ENCODE results near the gene IL9.

Gene IL9

GRCh38 chr5:135894276-135894675, 1.4 kb downstream of the IL9 start:
- Histone ChIP-seq H3K27ac (no peak overlapping the region), H3K4me3 (no peak overlapping the region)

- Histone ChIP-seq H3K4me3 (no peak overlapping the region), H3K27ac (no peak overlapping the region)
These were observed 3.9 kb downstream of the IL9 start for GRCh38 chr5:135891791-135892190.

- Histone ChIP-seq H3K27ac (no peak overlapping the region), H3K4me3 (no peak overlapping the region)
These were observed 4.4 kb downstream of the IL9 start for GRCh38 chr5:135891268-135891667.

DNA sequence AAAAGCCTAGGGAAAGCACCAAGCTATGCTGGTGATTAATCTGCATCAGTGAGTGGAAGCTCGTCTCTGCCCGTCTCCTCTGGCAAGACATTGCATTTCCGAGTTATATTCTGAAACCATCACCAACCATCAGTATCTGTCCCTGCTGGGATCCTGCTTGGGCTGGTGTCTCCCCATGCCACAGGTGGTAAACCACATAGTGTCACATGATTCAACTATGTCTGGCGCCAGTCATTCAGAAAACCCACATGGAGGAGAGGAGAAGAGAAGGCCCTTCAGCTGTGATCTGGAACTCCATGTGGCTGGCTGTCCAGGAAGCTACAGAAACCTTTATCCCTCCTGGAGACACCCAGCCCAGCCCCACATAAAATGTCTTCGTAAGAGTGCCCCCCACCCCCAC, 4.8 kb downstream of the IL9 start:
- Histone ChIP-seq H3K27ac (no peak overlapping the region), H3K4me3 (no peak overlapping the region)

DNA sequence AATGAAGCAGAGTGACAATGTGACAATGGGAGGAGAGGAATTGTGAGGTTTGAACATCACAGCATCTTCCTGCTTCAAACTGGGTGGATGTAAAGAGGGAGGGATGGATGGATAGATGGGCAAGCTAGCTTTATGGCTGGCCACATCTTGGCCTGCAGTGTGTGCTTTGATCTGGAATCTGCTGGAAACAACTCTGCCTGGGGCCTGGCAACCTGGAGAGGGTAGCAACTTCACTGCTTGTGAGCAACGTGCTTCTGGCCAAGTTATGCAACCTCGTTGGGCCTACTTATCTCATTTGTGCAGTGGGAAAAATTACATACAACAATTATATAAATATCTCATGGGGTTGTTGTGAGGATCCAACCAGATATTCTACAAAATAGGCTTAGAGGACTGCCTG, 5.3 kb downstream of the IL9 start:
- Histone ChIP-seq H3K4me3 (no peak overlapping the region), H3K27ac (no peak overlapping the region)

- no peak overlapping the region for H3K4me3 ChIP-seq
- H3K27ac ChIP-seq: no peak overlapping the region
These were observed 7.6 kb downstream of the IL9 start for GRCh38 chr5:135887881-135888614.

DNA sequence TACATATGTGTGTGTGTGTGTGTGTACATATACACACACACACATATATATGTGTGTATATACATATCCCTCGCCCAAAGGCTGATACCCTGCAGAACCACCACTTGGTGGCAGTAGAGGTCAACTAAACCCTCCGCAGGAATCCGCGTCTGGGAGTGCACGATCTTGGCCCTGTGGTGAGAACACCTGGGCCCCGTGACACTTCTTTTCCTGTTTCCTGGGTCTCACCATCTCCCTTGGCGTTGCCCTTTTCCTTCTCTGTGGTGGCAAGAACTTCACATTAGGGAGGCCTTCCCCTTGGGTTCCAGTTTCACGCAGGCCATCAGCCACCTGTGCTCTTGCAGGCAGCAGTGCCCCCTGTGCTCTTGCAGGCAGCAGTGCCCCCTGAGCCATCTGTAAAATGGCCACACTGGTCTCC, 8.2 kb downstream of the IL9 start:
- Histone ChIP-seq H3K4me3 (no peak overlapping the region), H3K27ac (no peak overlapping the region)

DNA sequence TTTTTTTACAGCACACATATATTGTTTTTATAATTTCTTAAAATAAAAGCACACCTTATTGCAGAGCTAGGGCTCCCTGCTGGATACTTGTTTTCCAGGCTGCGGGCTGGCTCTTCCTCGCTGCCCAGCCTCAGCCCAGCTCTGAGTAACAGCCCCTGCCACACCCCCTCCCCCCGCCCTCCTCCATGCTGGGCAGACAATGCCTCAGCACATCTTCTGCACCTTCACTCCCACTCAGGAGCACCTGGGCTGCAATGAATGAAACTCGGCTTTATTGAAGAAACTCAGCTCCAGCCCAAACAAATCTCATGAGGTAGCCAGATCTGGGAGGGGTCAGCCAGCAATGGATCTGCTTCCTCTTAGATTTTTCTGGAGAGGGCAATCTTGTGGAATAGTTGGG, 9.5 kb downstream of the IL9 start:
- H3K4me3 ChIP-seq: no peak overlapping the region
- H3K27ac ChIP-seq: no peak overlapping the region

GRCh38 chr5:135885031-135885430, 10.6 kb downstream of the IL9 start:
- Histone ChIP-seq H3K4me3 (no peak overlapping the region), H3K27ac (no peak overlapping the region)

DNA sequence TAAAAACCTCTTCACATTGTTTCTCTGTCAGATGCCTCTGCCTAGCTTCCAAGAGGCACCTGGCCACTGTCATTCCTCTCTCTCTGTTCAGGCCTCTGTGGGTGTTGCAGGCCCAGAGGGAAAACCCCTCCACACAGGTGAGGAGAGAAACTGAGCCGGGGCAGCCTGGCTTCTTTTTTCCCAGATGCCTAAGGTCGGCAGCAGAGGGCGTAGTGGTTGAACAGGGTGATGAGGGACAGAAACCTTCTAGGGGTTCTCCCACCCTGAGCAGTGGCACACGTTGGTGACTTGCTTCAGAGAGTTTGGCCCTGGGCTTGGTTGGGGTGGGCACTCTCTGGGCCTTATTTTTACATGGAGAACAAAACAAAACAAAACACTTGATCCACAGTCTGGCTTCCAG, 12.2 kb downstream of the IL9 start:
- no peak overlapping the region for H3K4me3 ChIP-seq
- H3K27ac ChIP-seq: no peak overlapping the region

DNA sequence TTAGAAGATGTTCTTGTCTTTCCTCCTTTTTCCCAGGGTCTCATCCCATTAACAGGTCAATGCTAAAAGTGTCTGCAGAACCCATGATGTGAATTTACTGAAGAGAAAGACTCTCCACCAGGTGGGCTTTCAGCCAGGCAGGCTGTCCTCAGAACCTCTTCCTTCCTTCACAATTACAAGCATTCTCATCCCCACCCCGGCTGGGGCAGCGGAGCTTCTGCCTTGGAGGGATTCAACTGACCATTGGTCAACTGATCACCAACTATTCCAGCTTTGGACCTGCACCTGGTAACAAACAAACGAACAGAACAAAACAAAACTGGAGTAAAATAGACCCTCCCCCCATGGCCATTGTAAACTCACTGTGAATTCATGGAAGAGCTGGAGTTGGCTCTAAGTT, 12.6 kb downstream of the IL9 start:
- Histone ChIP-seq H3K27ac (no peak overlapping the region), H3K4me3 (no peak overlapping the region)

DNA sequence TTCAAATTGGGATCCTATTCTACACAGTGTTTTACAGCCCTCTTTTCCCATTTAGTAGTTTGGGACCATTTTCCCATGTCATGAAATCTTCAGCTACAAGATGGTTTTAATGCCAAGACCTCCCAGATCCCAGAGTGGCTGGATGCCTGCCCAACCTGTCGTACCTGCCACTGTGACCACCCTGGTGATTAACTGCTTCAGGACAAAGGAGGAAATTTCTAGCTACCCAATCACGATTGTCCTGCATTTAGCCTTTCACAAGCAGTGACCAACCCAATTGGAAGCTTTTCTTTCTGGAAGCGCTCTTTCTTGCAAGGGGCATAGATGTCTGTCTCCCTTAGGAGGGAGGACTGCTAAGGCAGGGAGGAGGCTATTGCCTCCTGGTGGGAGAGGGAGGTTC, 13.8 kb downstream of the IL9 start:
- no peak overlapping the region for H3K27ac ChIP-seq
- H3K4me3 ChIP-seq: no peak overlapping the region

- Histone ChIP-seq H3K27ac (no peak overlapping the region), H3K4me3 (no peak overlapping the region)
These were observed 14.4 kb downstream of the IL9 start for GRCh38 chr5:135881244-135881643.

DNA sequence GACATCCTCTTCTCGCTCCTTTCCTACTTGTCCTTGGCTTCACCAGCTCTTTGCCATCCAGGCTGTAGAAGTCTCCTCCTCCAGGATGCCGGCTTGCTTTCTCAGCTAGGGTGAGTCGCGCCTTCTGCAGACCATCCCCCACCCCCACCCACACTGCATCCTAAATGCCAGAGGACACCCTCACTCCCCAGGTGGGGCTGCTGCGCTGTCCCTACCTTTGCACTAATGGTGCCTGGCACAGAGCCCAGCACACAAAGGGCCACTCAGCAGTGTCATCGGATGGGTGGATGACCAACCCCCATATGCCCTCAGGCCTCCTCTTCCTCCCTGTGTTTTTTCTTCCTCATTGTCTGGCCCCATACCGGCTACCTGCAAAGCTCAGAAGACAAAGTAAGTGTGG, 14.8 kb downstream of the IL9 start:
- H3K27ac ChIP-seq: no peak overlapping the region

DNA sequence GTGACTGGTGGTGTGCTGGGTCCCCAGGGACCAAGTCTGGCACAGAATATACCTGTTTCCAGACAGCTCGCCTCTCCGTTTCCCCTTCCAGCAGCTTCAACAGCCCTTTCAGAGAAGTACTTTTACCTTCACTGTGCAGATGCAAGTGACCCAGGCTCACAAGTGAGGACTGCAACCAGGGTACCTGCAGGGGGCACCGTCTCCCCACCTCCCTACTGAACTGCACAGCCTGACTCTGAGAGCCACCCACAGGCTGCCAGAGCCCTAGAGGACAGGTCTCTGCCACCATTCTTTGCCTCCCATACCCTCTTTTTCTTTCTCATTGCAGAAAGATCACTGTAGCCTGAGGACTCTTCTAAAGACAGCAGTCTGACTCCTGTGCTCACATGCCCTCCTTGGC, 15.4 kb downstream of the IL9 start:
- no peak overlapping the region for H3K4me3 ChIP-seq
- no peak overlapping the region for H3K27ac ChIP-seq

More for the DNA sequence above, 14.8 kb downstream of the IL9 start:
- no peak overlapping the region for H3K4me3 ChIP-seq

- Histone ChIP-seq H3K4me3 (no peak overlapping the region), H3K27ac (no peak overlapping the region)
These were observed 16.1 kb downstream of the IL9 start for GRCh38 chr5:135879591-135879990.

- Histone ChIP-seq H3K27ac (no peak overlapping the region), H3K4me3 (no peak overlapping the region)
These were observed 17.5 kb downstream of the IL9 start for GRCh38 chr5:135878156-135878620.

GRCh38 chr5:135877570-135878155, 18.0 kb downstream of the IL9 start:
- Histone ChIP-seq H3K4me3 (no peak overlapping the region), H3K27ac (no peak overlapping the region)

- Histone ChIP-seq H3K27ac (no peak overlapping the region), H3K4me3 (no peak overlapping the region)
These were observed 19.5 kb downstream of the IL9 start for GRCh38 chr5:135876146-135876545.

DNA sequence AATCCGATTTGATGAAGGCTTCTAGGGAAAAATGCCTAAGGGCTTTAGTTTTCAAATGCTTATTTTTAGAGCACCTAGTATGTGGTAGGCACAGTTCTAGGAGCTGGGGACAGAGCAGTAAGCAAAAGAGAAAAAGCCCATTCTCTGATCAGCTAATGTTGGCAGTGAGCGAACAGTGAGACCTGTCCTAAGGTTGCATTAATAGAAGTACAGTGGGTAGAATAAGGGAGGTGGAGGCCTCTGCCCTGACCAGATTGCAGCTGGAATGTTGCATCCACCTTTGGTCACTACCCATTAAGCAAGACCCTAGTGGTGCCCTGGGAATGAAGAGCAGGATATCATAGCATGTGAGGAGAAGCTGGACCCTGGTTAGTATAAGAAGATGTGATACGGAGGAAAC, 20.1 kb downstream of the IL9 start:
- Histone ChIP-seq H3K27ac (no peak overlapping the region), H3K4me3 (no peak overlapping the region)

DNA sequence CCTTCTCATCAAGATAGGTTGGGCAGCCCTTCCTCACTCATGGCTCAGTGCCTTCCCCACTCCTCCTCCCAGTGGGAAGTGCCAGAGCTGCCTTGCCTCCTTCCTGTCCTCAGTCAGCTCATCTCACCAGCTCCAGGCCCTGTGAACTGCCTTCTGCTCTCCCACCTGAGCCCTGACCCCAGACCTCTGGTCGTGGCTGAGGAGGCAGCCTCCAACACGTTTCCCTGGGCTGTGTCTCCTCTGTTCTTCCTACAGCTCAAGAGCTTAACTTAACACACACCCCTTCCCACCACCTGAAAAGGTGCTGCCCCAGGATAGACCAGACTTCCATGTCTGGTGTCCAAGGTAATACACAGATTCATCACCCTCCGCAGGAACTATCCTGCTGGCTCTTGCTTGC, 21.2 kb downstream of the IL9 start:
- no peak overlapping the region for H3K27ac ChIP-seq
- H3K4me3 ChIP-seq: no peak overlapping the region

DNA sequence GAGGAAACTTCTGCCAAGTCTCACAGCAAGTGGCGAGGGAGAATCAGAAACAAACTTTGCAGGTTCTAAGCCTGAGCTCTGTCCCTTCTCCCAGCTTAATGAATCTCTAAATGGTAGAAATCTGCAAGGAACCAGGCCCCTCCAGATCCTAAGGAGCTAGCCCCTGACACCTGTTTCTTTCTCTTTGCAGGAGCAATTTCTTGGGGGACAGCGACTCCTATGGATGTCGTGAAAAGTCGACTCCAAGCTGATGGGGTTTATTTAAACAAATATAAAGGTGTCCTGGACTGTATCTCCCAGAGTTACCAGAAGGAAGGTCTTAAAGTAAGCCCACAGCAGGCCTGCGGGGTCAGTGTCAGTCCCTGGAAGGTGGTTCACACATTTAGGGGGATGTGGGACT, 21.8 kb downstream of the IL9 start:
- H3K27ac ChIP-seq: no peak overlapping the region

More for the DNA sequence above, 21.8 kb downstream of the IL9 start:
- no peak overlapping the region for H3K4me3 ChIP-seq
